GM19463 (cell line): ENCODE data around the gene DOCK4.

Experiments used
- ATAC-seq: cut with Tn5 transposase; IDR thresholded peaks from one replicate; pipeline ENCODE4 v1.9.1; 2021; ENCODE audit warnings: mild to moderate bottlenecking, moderate library complexity; ENCODE audit not compliant: unreplicated experiment

DOCK4 gene

GRCh38 chr7:112014347-112014746 is 191.9 kb downstream of the DOCK4 start:
- no peak for ATAC-seq

GRCh38 chr7:112013274-112013673 is 192.9 kb downstream of the DOCK4 start:
- no peak for ATAC-seq

- ATAC-seq: no peak
Observed at GRCh38 chr7:112012242-112012641, 194.0 kb downstream of the DOCK4 start.

GRCh38 chr7:112010994-112011393 is 195.2 kb downstream of the DOCK4 start:
- ATAC-seq: no peak

GRCh38 chr7:112010109-112010508 is 196.1 kb downstream of the DOCK4 start:
- ATAC-seq: no peak

- peak; percentile 65 for ATAC-seq
Observed at GRCh38 chr7:112009081-112009480, 197.1 kb downstream of the DOCK4 start.

- ATAC-seq: no peak
Observed at GRCh38 chr7:112007185-112007584, 199.0 kb downstream of the DOCK4 start.

GRCh38 chr7:112006071-112006470 is 200.1 kb downstream of the DOCK4 start:
- ATAC-seq: no peak

- ATAC-seq: no peak
Observed at GRCh38 chr7:112005205-112005775, 200.9 kb downstream of the DOCK4 start.

GRCh38 chr7:112001091-112001826 is 204.9 kb downstream of the DOCK4 start:
- ATAC-seq: no peak

- no peak for ATAC-seq
Observed at GRCh38 chr7:111998326-111998725, 207.9 kb downstream of the DOCK4 start.

GRCh38 chr7:111997546-111997945 is 208.7 kb downstream of the DOCK4 start:
- no peak for ATAC-seq

GRCh38 chr7:111992601-111993000 is 213.6 kb downstream of the DOCK4 start:
- ATAC-seq: no peak

GRCh38 chr7:111990643-111991042 is 215.6 kb downstream of the DOCK4 start:
- no peak for ATAC-seq

- ATAC-seq: no peak
Observed at GRCh38 chr7:111987886-111988285, 218.3 kb downstream of the DOCK4 start.

GRCh38 chr7:111987115-111987826 is 218.9 kb downstream of the DOCK4 start:
- ATAC-seq: no peak

- ATAC-seq: no peak
Observed at GRCh38 chr7:111986601-111987000, 219.6 kb downstream of the DOCK4 start.

GRCh38 chr7:111985798-111986197 is 220.4 kb downstream of the DOCK4 start:
- no peak for ATAC-seq

GRCh38 chr7:111982804-111983203 is 223.4 kb downstream of the DOCK4 start:
- ATAC-seq: no peak

GRCh38 chr7:111982133-111982532 is 224.1 kb downstream of the DOCK4 start:
- ATAC-seq: no peak

- no peak for ATAC-seq
Observed at GRCh38 chr7:111980725-111981124, 225.5 kb downstream of the DOCK4 start.

- ATAC-seq: no peak
Observed at GRCh38 chr7:111975346-111975745, 230.9 kb downstream of the DOCK4 start.
